K562 (cell line): ENCODE results near the gene CFD. TPM values are rescaled to one million over a fixed set of nuclear protein-coding genes. Genes with fewer than 3 reads are reported as not detected.

Experiments used
- CAMTA2 ChIP-seq: fragments of 250-450 bp; sonication (Bioruptor Pico); conservative IDR thresholded peaks from 2 replicates; pipeline ENCODE4 v1.5.1; 2022
- ETS2 ChIP-seq: IDR thresholded peaks from 2 replicates; pipeline ENCODE4 v1.6.1; 2016; ENCODE audit warnings: borderline replicate concordance, missing genetic modification characterization, mild to moderate bottlenecking, moderate library complexity, missing compliant biosample characterization; ENCODE audit not compliant: poor library complexity, severe bottlenecking
- EZH2 ChIP-seq: IDR thresholded peaks from 2 replicates; pipeline ENCODE4 v1.6.1; 2012; ENCODE audit warnings: low read depth, mild to moderate bottlenecking, inconsistent platforms, low read length, borderline replicate concordance
- FOS ChIP-seq: IDR thresholded peaks from 3 replicates; pipeline ENCODE4 v1.6.1; 2011; ENCODE audit not compliant: insufficient read length; ENCODE audit errors: extremely low read depth
- MCM7 ChIP-seq, 2 experiments: fragments of 450-650 bp; IDR thresholded peaks; 2 replicates each; pipeline ENCODE4 v1.6.1; 2016 to 2018
- PRMT5 ChIP-seq: sonication (generic); formaldehyde crosslinking; IDR thresholded peaks from 2 replicates; pipeline ENCODE4 v1.5.0; 2020; ENCODE audit warnings: missing genetic modification reagents
- RBBP5 ChIP-seq: fragments of 200-600 bp; sonication (generic); IDR thresholded peaks from 2 replicates; pipeline ENCODE4 v1.6.1; 2012; ENCODE audit warnings: borderline replicate concordance, mild to moderate bottlenecking, low read length, control low read depth, inconsistent platforms; ENCODE audit not compliant: insufficient read depth, poor library complexity, severe bottlenecking
- SLC30A9 ChIP-seq: fragments of 250-450 bp; sonication (Bioruptor Pico); IDR thresholded peaks from 2 replicates; pipeline ENCODE4 v1.8.0; 2022; ENCODE audit warnings: mild to moderate bottlenecking, moderate library complexity
- TBL1XR1 ChIP-seq, 2 experiments: IDR thresholded peaks; 2 replicates each; pipeline ENCODE4 v1.6.1; 2012; ENCODE audit warnings: improper control_type of control experiment in 2 of 2, low read length in 2 of 2, mild to moderate bottlenecking in 1 of 2
- TCFL5 ChIP-seq: fragments of 250-450 bp; sonication (Bioruptor Pico); conservative IDR thresholded peaks from 2 replicates; pipeline ENCODE4 v1.6.1; 2021; ENCODE audit warnings: mild to moderate bottlenecking, moderate library complexity, matching md5 sums
- YBX1 ChIP-seq: fragments of 450-650 bp; IDR thresholded peaks from 2 replicates; pipeline ENCODE4 v1.7.1; 2016; ENCODE audit warnings: mild to moderate bottlenecking
- ZNF507 ChIP-seq: conservative IDR thresholded peaks from 2 replicates; pipeline ENCODE4 v1.6.1; 2017; ENCODE audit warnings: missing genetic modification characterization, missing compliant biosample characterization
- ZNF589 ChIP-seq: fragments of 200-800 bp; sonication (Bioruptor generic); IDR thresholded peaks from 2 replicates; pipeline ENCODE4 v1.6.1; 2016; ENCODE audit warnings: low read depth, missing genetic modification characterization, missing compliant biosample characterization
- ZNF668 ChIP-seq: fragments of 250-450 bp; sonication (Bioruptor Pico); IDR thresholded peaks from 2 replicates; pipeline ENCODE4 v1.8.0; 2022; ENCODE audit warnings: mild to moderate bottlenecking, inconsistent platforms
- polyA plus RNA-seq, 8 experiments: library from polyadenylated mRNA; depleted of rRNA in 4 of 8; stranded (reverse) in 5 of 8; unstranded in 3 of 8; fragments of >200 nt; fragmentation: Nextera tagmentation in 2 of 8; fragmentation: Illumina TruSeq in 1 of 8; extraction: Ambion mirVana in 2 of 8; extraction: Trizol in 1 of 8; gene quantifications; 2 replicates each; pipeline versions ENCODE4 v1.2.1 to v1.2.3, GENCODE V29; 2011 to 2014; ENCODE audit warnings: inconsistent platforms in 1 of 8, missing spikeins in 1 of 8
- total RNA-seq, 7 experiments: library from RNA; depleted of rRNA in 6 of 7; stranded (reverse); fragments of >200 nt in 6 of 7; fragmentation: Illumina TruSeq in 2 of 7; extraction: Trizol in 2 of 7; gene quantifications; 2 replicates each; pipeline versions ENCODE4 v1.2.1 to v1.2.3, GENCODE V29; 2011 to 2021; ENCODE audit warnings: low replicate concordance in 1 of 7
- TF ChIP-seq, protein P1 (sequence below): fragments of 250-450 bp; sonication (Bioruptor Pico); IDR thresholded peaks from 2 replicates; pipeline ENCODE4 v1.5.0; 2020; ENCODE audit warnings: mild to moderate bottlenecking
- TF ChIP-seq, protein P2 (sequence below): fragments of 450-650 bp; conservative IDR thresholded peaks from 2 replicates; pipeline ENCODE4 v1.6.1; 2016; ENCODE audit warnings: missing genetic modification characterization, low read depth, mild to moderate bottlenecking, missing compliant biosample characterization, moderate library complexity
- TF ChIP-seq, protein P3 (sequence below): fragments of 450-650 bp; formaldehyde crosslinking; IDR thresholded peaks from 2 replicates; pipeline ENCODE4 v1.4.0; 2020; ENCODE audit warnings: mild to moderate bottlenecking, moderate library complexity
- TF ChIP-seq, protein P4 (sequence below), 2 experiments: fragments of 200-800 bp in 1 of 2; sonication (Bioruptor generic) in 1 of 2; sonication (generic) in 1 of 2; formaldehyde crosslinking in 1 of 2; IDR thresholded peaks in 1 of 2; conservative IDR thresholded peaks in 1 of 2; 2 replicates each; pipeline versions ENCODE4 v1.5.0 to v1.6.1; 2016 to 2020; ENCODE audit warnings: missing compliant biosample characterization in 1 of 2, missing genetic modification characterization in 1 of 2, missing genetic modification reagents in 1 of 2
- TF ChIP-seq, protein P5 (sequence below), 2 experiments: fragments of 450-650 bp; conservative IDR thresholded peaks; 2 replicates each; pipeline ENCODE4 v1.6.1; 2017; ENCODE audit warnings: mild to moderate bottlenecking in 2 of 2, moderate library complexity in 2 of 2
- TF ChIP-seq, protein P6 (sequence below): fragments of 250-450 bp; sonication (Bioruptor Pico); IDR thresholded peaks from 2 replicates; pipeline ENCODE4 v1.6.1; 2021; ENCODE audit warnings: mild to moderate bottlenecking

Gene CFD
- total and polyA plus RNA-seq, 9 of the 15 experiments (the other 6 are each of a cell fraction or from before 2014, with no cell fraction given): 0.52 to 59.4 (median 7.6) TPM

DNA sequence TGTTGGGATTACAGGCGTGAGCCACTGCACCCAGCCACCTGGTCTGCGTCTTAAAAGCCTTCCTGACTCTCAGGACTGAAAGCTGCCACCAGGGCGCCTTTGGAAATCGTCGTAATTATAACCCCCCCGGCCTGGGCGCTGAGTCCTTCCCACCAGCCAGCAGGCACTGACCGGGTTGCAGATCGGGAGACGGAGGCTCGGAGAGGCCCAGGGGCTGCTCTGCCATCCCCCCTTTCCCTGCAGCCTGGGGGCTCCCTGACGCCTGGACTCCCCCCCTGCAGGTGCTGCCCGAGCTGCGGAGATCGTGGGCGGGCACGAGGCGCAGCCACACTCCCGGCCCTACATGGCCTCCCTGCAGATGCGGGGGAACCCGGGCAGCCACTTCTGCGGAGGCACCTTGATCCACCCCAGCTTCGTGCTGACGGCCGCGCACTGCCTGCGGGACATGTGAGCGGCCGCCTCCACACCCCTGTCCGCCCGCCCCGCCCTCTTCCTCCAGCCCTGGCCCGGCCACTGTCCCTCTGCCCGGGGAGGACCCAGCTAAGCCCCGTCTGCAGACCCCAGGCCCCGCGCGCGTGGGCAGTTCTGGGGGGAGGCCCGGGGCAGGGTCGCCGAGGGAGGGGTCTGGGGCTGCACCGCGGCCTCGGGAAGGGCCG is 16.2 kb upstream of the CFD start (continued):
- TF ChIP-seq, protein P1, sequence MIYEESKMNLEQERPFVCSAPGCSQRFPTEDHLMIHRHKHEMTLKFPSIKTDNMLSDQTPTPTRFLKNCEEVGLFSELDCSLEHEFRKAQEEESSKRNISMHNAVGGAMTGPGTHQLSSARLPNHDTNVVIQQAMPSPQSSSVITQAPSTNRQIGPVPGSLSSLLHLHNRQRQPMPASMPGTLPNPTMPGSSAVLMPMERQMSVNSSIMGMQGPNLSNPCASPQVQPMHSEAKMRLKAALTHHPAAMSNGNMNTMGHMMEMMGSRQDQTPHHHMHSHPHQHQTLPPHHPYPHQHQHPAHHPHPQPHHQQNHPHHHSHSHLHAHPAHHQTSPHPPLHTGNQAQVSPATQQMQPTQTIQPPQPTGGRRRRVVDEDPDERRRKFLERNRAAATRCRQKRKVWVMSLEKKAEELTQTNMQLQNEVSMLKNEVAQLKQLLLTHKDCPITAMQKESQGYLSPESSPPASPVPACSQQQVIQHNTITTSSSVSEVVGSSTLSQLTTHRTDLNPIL (CRISPR knock-in tag): no peak
- TF ChIP-seq RBBP5: peak; percentile 21
- TF ChIP-seq TBL1XR1 (IDR thresholded peaks at IDR 0.05; ENCODE audit: low read length in 2 of 2): no peak
- TF ChIP-seq, protein P2, sequence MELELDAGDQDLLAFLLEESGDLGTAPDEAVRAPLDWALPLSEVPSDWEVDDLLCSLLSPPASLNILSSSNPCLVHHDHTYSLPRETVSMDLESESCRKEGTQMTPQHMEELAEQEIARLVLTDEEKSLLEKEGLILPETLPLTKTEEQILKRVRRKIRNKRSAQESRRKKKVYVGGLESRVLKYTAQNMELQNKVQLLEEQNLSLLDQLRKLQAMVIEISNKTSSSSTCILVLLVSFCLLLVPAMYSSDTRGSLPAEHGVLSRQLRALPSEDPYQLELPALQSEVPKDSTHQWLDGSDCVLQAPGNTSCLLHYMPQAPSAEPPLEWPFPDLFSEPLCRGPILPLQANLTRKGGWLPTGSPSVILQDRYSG (tag): no peak
- TF ChIP-seq SLC30A9 (CRISPR knock-in tag): no peak
- TF ChIP-seq, protein P3, sequence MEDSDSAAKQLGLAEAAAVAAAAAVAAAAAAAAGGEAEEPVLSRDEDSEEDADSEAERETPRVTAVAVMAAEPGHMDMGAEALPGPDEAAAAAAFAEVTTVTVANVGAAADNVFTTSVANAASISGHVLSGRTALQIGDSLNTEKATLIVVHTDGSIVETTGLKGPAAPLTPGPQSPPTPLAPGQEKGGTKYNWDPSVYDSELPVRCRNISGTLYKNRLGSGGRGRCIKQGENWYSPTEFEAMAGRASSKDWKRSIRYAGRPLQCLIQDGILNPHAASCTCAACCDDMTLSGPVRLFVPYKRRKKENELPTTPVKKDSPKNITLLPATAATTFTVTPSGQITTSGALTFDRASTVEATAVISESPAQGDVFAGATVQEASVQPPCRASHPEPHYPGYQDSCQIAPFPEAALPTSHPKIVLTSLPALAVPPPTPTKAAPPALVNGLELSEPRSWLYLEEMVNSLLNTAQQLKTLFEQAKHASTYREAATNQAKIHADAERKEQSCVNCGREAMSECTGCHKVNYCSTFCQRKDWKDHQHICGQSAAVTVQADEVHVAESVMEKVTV (CRISPR knock-in tag): no peak
- TF ChIP-seq TCFL5 (CRISPR knock-in tag): no peak
- TF ChIP-seq, protein P4, sequence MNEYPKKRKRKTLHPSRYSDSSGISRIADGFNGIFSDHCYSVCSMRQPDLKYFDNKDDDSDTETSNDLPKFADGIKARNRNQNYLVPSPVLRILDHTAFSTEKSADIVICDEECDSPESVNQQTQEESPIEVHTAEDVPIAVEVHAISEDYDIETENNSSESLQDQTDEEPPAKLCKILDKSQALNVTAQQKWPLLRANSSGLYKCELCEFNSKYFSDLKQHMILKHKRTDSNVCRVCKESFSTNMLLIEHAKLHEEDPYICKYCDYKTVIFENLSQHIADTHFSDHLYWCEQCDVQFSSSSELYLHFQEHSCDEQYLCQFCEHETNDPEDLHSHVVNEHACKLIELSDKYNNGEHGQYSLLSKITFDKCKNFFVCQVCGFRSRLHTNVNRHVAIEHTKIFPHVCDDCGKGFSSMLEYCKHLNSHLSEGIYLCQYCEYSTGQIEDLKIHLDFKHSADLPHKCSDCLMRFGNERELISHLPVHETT (CRISPR knock-in tag; conservative IDR thresholded peaks at IDR 0.05 in 1 of 2, IDR thresholded peaks at IDR 0.05 in 1 of 2): no peak
- TF ChIP-seq CAMTA2 (CRISPR knock-in tag): no peak
- no peak for TF ChIP-seq MCM7 (IDR thresholded peaks at IDR 0.05)
- no peak for TF ChIP-seq ZNF668 (CRISPR knock-in tag)
- no peak for TF ChIP-seq PRMT5
- no peak for TF ChIP-seq ZNF507 (tag)
- TF ChIP-seq YBX1: no peak
- TF ChIP-seq ZNF589 (CRISPR knock-in tag): no peak
- no peak for TF ChIP-seq ETS2 (tag)
- no peak for TF ChIP-seq FOS
- no peak for TF ChIP-seq EZH2
- TF ChIP-seq, protein P5, sequence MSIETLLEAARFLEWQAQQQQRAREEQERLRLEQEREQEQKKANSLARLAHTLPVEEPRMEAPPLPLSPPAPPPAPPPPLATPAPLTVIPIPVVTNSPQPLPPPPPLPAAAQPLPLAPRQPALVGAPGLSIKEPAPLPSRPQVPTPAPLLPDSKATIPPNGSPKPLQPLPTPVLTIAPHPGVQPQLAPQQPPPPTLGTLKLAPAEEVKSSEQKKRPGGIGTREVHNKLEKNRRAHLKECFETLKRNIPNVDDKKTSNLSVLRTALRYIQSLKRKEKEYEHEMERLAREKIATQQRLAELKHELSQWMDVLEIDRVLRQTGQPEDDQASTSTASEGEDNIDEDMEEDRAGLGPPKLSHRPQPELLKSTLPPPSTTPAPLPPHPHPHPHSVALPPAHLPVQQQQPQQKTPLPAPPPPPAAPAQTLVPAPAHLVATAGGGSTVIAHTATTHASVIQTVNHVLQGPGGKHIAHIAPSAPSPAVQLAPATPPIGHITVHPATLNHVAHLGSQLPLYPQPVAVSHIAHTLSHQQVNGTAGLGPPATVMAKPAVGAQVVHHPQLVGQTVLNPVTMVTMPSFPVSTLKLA (conservative IDR thresholded peaks at IDR 0.05): 0 out of 4 replicates have a peak, but pooled peaks of 1 of the 2 experiments have one; percentile 22
- TF ChIP-seq, protein P6, sequence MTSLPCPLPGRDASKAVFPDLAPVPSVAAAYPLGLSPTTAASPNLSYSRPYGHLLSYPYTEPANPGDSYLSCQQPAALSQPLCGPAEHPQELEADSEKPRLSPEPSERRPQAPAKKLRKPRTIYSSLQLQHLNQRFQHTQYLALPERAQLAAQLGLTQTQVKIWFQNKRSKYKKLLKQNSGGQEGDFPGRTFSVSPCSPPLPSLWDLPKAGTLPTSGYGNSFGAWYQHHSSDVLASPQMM: no peak
